GM19351 (cell line): Measurements from ENCODE around the gene CEP57L1.

Source experiments
- ATAC-seq: cut with Tn5 transposase; IDR thresholded peaks from one replicate; pipeline ENCODE4 v1.9.1; 2021; ENCODE audit warnings: mild to moderate bottlenecking, moderate library complexity; ENCODE audit not compliant: unreplicated experiment

Gene CEP57L1

GRCh38 chr6:109095036-109095834, at the start of gene CEP57L1:
TSS of gene CEP57L1 (plus strand) at chr6:109095507. CDS start at chr6:109145222, 49,715 bp downstream.
- ATAC-seq = peak; percentile 66

- no peak for ATAC-seq
These were observed 47.1 kb upstream of the CEP57L1 start for GRCh38 chr6:109048176-109048575.

GRCh38 chr6:109048670-109049415, 46.5 kb upstream of the CEP57L1 start:
- ATAC-seq = no peak

- ATAC-seq = no peak
These were observed 45.3 kb upstream of the CEP57L1 start for GRCh38 chr6:109050012-109050411.

GRCh38 chr6:109050447-109051102, 44.7 kb upstream of the CEP57L1 start:
- no peak for ATAC-seq

- no peak for ATAC-seq
These were observed 43.8 kb upstream of the CEP57L1 start for GRCh38 chr6:109051301-109052017.

GRCh38 chr6:109052018-109052651, 43.2 kb upstream of the CEP57L1 start:
- no peak for ATAC-seq

GRCh38 chr6:109052852-109053251, 42.5 kb upstream of the CEP57L1 start:
- no peak for ATAC-seq

- ATAC-seq = no peak
These were observed 42.0 kb upstream of the CEP57L1 start for GRCh38 chr6:109053336-109053735.

- ATAC-seq = no peak
These were observed 39.5 kb upstream of the CEP57L1 start for GRCh38 chr6:109055771-109056235.

GRCh38 chr6:109056661-109057060, 38.6 kb upstream of the CEP57L1 start:
- no peak for ATAC-seq

GRCh38 chr6:109058620-109059019, 36.7 kb upstream of the CEP57L1 start:
- ATAC-seq = no peak

- ATAC-seq = no peak
These were observed 36.2 kb upstream of the CEP57L1 start for GRCh38 chr6:109059153-109059552.

- no peak for ATAC-seq
These were observed 35.7 kb upstream of the CEP57L1 start for GRCh38 chr6:109059571-109060021.

- no peak for ATAC-seq
These were observed 34.7 kb upstream of the CEP57L1 start for GRCh38 chr6:109060571-109060970.

GRCh38 chr6:109062216-109062615, 33.1 kb upstream of the CEP57L1 start:
- ATAC-seq = no peak

- no peak for ATAC-seq
These were observed 32.4 kb upstream of the CEP57L1 start for GRCh38 chr6:109062767-109063352.

- no peak for ATAC-seq
These were observed 25.6 kb upstream of the CEP57L1 start for GRCh38 chr6:109069746-109070145.

- no peak for ATAC-seq
These were observed 24.0 kb upstream of the CEP57L1 start for GRCh38 chr6:109071125-109071917.
